Caco-2 (cell line): ENCODE data around the gene YAE1. TPM values are rescaled to one million over a fixed set of nuclear protein-coding genes. Genes with fewer than 3 reads are reported as not detected.

ENCODE experiments used
- BruUV-seq: library from RNA; stranded (reverse); fragments of 400-500 nt; replicated peaks from 2 replicates; lab custom pipeline; 2021; lab: Mats Ljungman, UMichigan
- CTCF ChIA-PET: fragments of 300-600 bp; sonication (Branson Sonifier 250); formaldehyde crosslinking; loops from one replicate; lab custom pipeline; 2022; ENCODE audit warnings: antibody characterized with exemption; lab: Charles Lee
- POLR2A ChIA-PET: fragments of 300-600 bp; sonication (Branson Sonifier 250); formaldehyde crosslinking; loops from one replicate; lab custom pipeline; 2022; ENCODE audit warnings: antibody characterized with exemption; lab: Charles Lee
- DNase-seq, 2 experiments: peaks; one replicate each; pipeline versions ENCODE4 v3.0.0 to v3.0.0-alpha.2; 2020 to 2022
- H3K27me3 ChIP-seq: replicated peaks from 2 replicates; pipeline ENCODE4 v1.6.0; 2011; ENCODE audit warnings: low read length; ENCODE audit not compliant: control insufficient read depth, insufficient read depth
- H3K36me3 ChIP-seq: 2 replicates; pipeline ENCODE4 v1.5.1; 2011; ENCODE audit warnings: low read length; ENCODE audit not compliant: control insufficient read depth, insufficient read depth
- H3K4me1 ChIP-seq: fragments of 250-450 bp; sonication (Bioruptor Pico); 2 replicates; pipeline ENCODE4 v1.5.1; 2020; ENCODE audit warnings: mild to moderate bottlenecking
- H3K4me3 ChIP-seq: 2 replicates; pipeline ENCODE4 v1.5.1; 2011; ENCODE audit warnings: low read depth, mild to moderate bottlenecking, control low read depth, low read length
- H3K9me3 ChIP-seq: fragments of 250-450 bp; sonication (Bioruptor Pico); 2 replicates; pipeline ENCODE4 v1.5.1; 2020; ENCODE audit warnings: mild to moderate bottlenecking, moderate library complexity
- H3K27ac Mint-ChIP-seq: one replicate; pipeline ENCODE4 v1.8.0; 2022; ENCODE audit warnings: mixed read lengths; ENCODE audit not compliant: unreplicated experiment
- H3K27me3 Mint-ChIP-seq: one replicate; pipeline ENCODE4 v1.8.0; 2022; ENCODE audit warnings: mixed read lengths; ENCODE audit not compliant: insufficient read depth, unreplicated experiment
- H3K36me3 Mint-ChIP-seq: one replicate; pipeline ENCODE4 v1.8.0; 2022; ENCODE audit warnings: mild to moderate bottlenecking, mixed read lengths; ENCODE audit not compliant: insufficient read depth, unreplicated experiment
- H3K4me1 Mint-ChIP-seq: one replicate; pipeline ENCODE4 v1.8.0; 2022; ENCODE audit warnings: low read depth, mixed read lengths; ENCODE audit not compliant: unreplicated experiment
- H3K4me3 Mint-ChIP-seq: one replicate; pipeline ENCODE4 v1.8.0; 2022; ENCODE audit warnings: mild to moderate bottlenecking, moderate library complexity, mixed read lengths; ENCODE audit not compliant: unreplicated experiment
- H3K9me3 Mint-ChIP-seq: one replicate; pipeline ENCODE4 v1.8.0; 2022; ENCODE audit warnings: mixed read lengths; ENCODE audit not compliant: unreplicated experiment
- intact Hi-C: fragments of 100-400 bp; cut with micrococcal nuclease; formaldehyde crosslinking; loops from one replicate; pipeline ENCODE4 v1.10.0; 2022; ENCODE audit not compliant: unreplicated experiment
- total RNA-seq: library from RNA; stranded (reverse); gene quantifications from 2 replicates; pipeline ENCODE4 v1.2.3, GENCODE V29; 2022
- TF ChIP-seq, protein P1 (sequence below), 2 experiments: fragments of 200-600 bp in 1 of 2; IDR thresholded peaks; 1 replicate in 1 of 2; 2 replicates in 1 of 2; pipeline versions ENCODE4 v1.5.1 to v1.8.0; 2011 to 2022; ENCODE audit warnings: antibody characterized with exemption in 1 of 2, control low read depth in 1 of 2, inconsistent platforms in 1 of 2, low read depth in 1 of 2, low read length in 1 of 2, mild to moderate bottlenecking in 1 of 2, moderate library complexity in 1 of 2; ENCODE audit not compliant: insufficient read depth in 1 of 2, severe bottlenecking in 1 of 2, unreplicated experiment in 1 of 2

The YAE1 gene
- total RNA-seq, 1 experiment from 2014 or later, result 22.4 TPM

DNA sequence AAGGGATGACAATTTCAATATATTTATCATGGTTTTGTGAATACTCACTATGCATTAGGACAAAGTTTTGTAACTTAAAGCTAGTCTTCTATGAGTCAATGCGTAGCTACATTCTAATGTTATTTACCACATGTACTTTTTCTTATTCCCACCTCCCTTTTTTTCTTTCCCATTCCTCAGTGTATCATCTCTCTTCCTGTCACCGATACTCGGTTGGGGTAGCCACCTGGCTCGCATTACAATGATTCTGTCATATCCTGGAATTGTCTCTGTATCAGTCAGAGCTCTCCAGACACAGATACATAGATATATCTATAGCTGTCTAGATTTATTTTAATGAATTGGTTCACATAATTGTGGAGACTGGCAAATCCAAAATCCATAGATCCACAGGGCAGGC lies 47.4 kb downstream of the YAE1 start:
- Mint-ChIP-seq H3K4me3 (no peak overlapping the region), H3K27ac (no peak overlapping the region), H3K36me3 (no peaks in the 10 kb centered on the region), H3K27me3 (no peaks in the 10 kb centered on the region), H3K9me3 (no peaks in the 10 kb centered on the region), H3K4me1 (peaks cover 18% of the 10 kb centered on the region)
- DNase-seq, result no peak
- intact Hi-C loops, result no loop called here
- ChIA-PET CTCF (no interaction called here), POLR2A (no interaction called here)
- H3K36me3 ChIP-seq, result no peaks in the 10 kb centered on the region
- BruUV-seq, result no TSS peak
- H3K27me3 ChIP-seq, result no peaks in the 10 kb centered on the region; the same call in 1 of the 2 replicates
- no peaks in the 10 kb centered on the region for H3K9me3 ChIP-seq
- H3K4me1 ChIP-seq, result peaks cover 15% of the 10 kb centered on the region
- no peak overlapping the region for H3K4me3 ChIP-seq
- TF ChIP-seq, protein P1, sequence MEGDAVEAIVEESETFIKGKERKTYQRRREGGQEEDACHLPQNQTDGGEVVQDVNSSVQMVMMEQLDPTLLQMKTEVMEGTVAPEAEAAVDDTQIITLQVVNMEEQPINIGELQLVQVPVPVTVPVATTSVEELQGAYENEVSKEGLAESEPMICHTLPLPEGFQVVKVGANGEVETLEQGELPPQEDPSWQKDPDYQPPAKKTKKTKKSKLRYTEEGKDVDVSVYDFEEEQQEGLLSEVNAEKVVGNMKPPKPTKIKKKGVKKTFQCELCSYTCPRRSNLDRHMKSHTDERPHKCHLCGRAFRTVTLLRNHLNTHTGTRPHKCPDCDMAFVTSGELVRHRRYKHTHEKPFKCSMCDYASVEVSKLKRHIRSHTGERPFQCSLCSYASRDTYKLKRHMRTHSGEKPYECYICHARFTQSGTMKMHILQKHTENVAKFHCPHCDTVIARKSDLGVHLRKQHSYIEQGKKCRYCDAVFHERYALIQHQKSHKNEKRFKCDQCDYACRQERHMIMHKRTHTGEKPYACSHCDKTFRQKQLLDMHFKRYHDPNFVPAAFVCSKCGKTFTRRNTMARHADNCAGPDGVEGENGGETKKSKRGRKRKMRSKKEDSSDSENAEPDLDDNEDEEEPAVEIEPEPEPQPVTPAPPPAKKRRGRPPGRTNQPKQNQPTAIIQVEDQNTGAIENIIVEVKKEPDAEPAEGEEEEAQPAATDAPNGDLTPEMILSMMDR (IDR thresholded peaks at IDR 0.05; ENCODE audit: insufficient read depth in 1 of 2, low read depth in 1 of 2, low read length in 1 of 2, severe bottlenecking in 1 of 2, unreplicated experiment in 1 of 2), result no peak

- no peaks in the 10 kb centered on the region for H3K9me3 ChIP-seq
- intact Hi-C loops, result no loop called here
- Mint-ChIP-seq H3K4me1 (peaks cover 22% of the 10 kb centered on the region), H3K27me3 (no peaks in the 10 kb centered on the region), H3K27ac (no peak overlapping the region), H3K9me3 (no peaks in the 10 kb centered on the region), H3K36me3 (no peaks in the 10 kb centered on the region), H3K4me3 (no peak overlapping the region)
- H3K4me3 ChIP-seq, result no peak overlapping the region
- no peak for DNase-seq
- no peaks in the 10 kb centered on the region; the same call in 1 of the 2 replicates for H3K27me3 ChIP-seq
- ChIA-PET CTCF (no interaction called here), POLR2A (no interaction called here)
- H3K36me3 ChIP-seq, result no peaks in the 10 kb centered on the region
- no TSS peak for BruUV-seq
- TF ChIP-seq, protein P1 (IDR thresholded peaks at IDR 0.05; ENCODE audit: insufficient read depth in 1 of 2, low read depth in 1 of 2, low read length in 1 of 2, severe bottlenecking in 1 of 2, unreplicated experiment in 1 of 2), result no peak
- peaks cover 15% of the 10 kb centered on the region for H3K4me1 ChIP-seq
Measured at GRCh38 chr7:39614299-39614698, 48.1 kb downstream of the YAE1 start.

GRCh38 chr7:39615350-39615975 lies 49.3 kb downstream of the YAE1 start:
- POLR2A ChIA-PET, result no interaction called here
- peak overlapping the region; percentile 24 for H3K27ac Mint-ChIP-seq
- CTCF ChIA-PET, result interaction anchor here (0.7 to 1.7 kb wide), 2 partner anchors 8 to 35 kb away, joined by 3 to 6 read pairs; partner anchors contain the start of gene RALA
- TF ChIP-seq, protein P1 (IDR thresholded peaks at IDR 0.05; ENCODE audit: insufficient read depth in 1 of 2, low read depth in 1 of 2, low read length in 1 of 2, severe bottlenecking in 1 of 2, unreplicated experiment in 1 of 2), result no peak
- no peaks in the 10 kb centered on the region for H3K36me3 ChIP-seq
- H3K4me1 ChIP-seq, result peaks cover 15% of the 10 kb centered on the region
- H3K4me1 Mint-ChIP-seq, result peaks cover 22% of the 10 kb centered on the region
- no peaks in the 10 kb centered on the region for H3K9me3 Mint-ChIP-seq
- no peaks in the 10 kb centered on the region for H3K27me3 ChIP-seq
- BruUV-seq, result no TSS peak
- H3K27me3 Mint-ChIP-seq, result no peaks in the 10 kb centered on the region
- H3K4me3 ChIP-seq, result no peak overlapping the region
- intact Hi-C loops, result no loop called here
- peak overlapping the region; percentile 5 for H3K4me3 Mint-ChIP-seq
- DNase-seq, result no peak
- H3K9me3 ChIP-seq, result no peaks in the 10 kb centered on the region
- no peaks in the 10 kb centered on the region for H3K36me3 Mint-ChIP-seq
